Activated CD8-positive, alpha-beta T cell treated with anti-CD3 and anti-CD28 coated beads for 36 hours (primary cell): Measurements from ENCODE around the gene SFT2D3. TPM values are rescaled to one million over a fixed set of nuclear protein-coding genes. Genes with fewer than 3 reads are reported as not detected.
A peak's percentile ranks its signal among the peaks of the same experiment; 100 is the strongest.

Experiments used
- ATAC-seq: fragments of 200-7000 bp; cut with Tn5 transposase; one replicate; pipeline ENCODE4 v1.10.0; 2021; ENCODE audit warnings: mild to moderate bottlenecking, moderate library complexity
- CTCF ChIA-PET: fragments of 350-600 bp; sonication (Branson Sonifier 250); formaldehyde crosslinking; loops from one replicate; lab custom pipeline; 2021; ENCODE audit warnings: antibody characterized with exemption; lab: Charles Lee
- POLR2A ChIA-PET: fragments of 350-600 bp; sonication (Branson Sonifier 250); formaldehyde crosslinking; loops from one replicate; lab custom pipeline; 2021; ENCODE audit warnings: antibody characterized with exemption; lab: Charles Lee
- DNase-seq: peaks from one replicate; pipeline ENCODE4 v3.0.0-alpha.2; 2020
- H3K27ac Mint-ChIP-seq: one replicate; pipeline ENCODE4 v1.8.0; 2021; ENCODE audit warnings: mild to moderate bottlenecking, mixed read lengths
- H3K27me3 Mint-ChIP-seq: one replicate; pipeline ENCODE4 v1.8.0; 2021; ENCODE audit warnings: mixed read lengths
- H3K36me3 Mint-ChIP-seq: one replicate; pipeline ENCODE4 v1.8.0; 2021; ENCODE audit warnings: low read depth, mixed read lengths
- H3K4me1 Mint-ChIP-seq: one replicate; pipeline ENCODE4 v1.8.0; 2021; ENCODE audit warnings: low read depth, mixed read lengths
- H3K4me3 Mint-ChIP-seq: one replicate; pipeline ENCODE4 v1.8.0; 2021; ENCODE audit warnings: mild to moderate bottlenecking, moderate library complexity, mixed read lengths
- H3K9me3 Mint-ChIP-seq: one replicate; pipeline ENCODE4 v1.8.0; 2021; ENCODE audit warnings: mixed read lengths
- CTCF ChIP-seq: fragments of 200-600 bp; IDR thresholded peaks from one replicate; pipeline ENCODE4 v1.8.0; 2022; ENCODE audit warnings: antibody characterized with exemption, mild to moderate bottlenecking
- intact Hi-C: fragments of 100-400 bp; cut with micrococcal nuclease; formaldehyde crosslinking; loops from one replicate; pipeline ENCODE4 v1.10.0; 2022
- total RNA-seq, 2 experiments: library from RNA; stranded (reverse); gene quantifications; one replicate each; pipeline ENCODE4 v1.2.3, GENCODE V29; 2021

SFT2D3 gene
- total RNA-seq, 2 experiments from 2014 or later: 3.9 to 4.4 TPM

- peak overlapping the region; percentile 93 for H3K27ac Mint-ChIP-seq
- ChIA-PET CTCF (interaction anchor here (0.9 to 2.6 kb wide), 5 partner anchors 9 to 111 kb away, joined by 3 to 12 read pairs (median 5); no protein-coding TSS in a partner anchor), POLR2A (interaction anchor here (0.7 to 1.7 kb wide), 11 partner anchors 12 to 186 kb away, joined by 3 to 9 read pairs (median 3); partner anchors contain the start of gene WDR33)
- H3K4me3 Mint-ChIP-seq: peak overlapping the region; percentile 88
- peak; percentile 83 for DNase-seq
- H3K4me1 Mint-ChIP-seq: peaks cover 34% of the 10 kb centered on the region
- H3K9me3 Mint-ChIP-seq: no peaks in the 10 kb centered on the region
- H3K36me3 Mint-ChIP-seq: peaks cover 42% of the 10 kb centered on the region
- intact Hi-C loops: no loop called here
- peak; percentile 79 for ATAC-seq
- TF ChIP-seq CTCF: peak; percentile 29
- no peaks in the 10 kb centered on the region for H3K27me3 Mint-ChIP-seq
Measured at GRCh38 chr2:127701651-127702394, 526 bp downstream of the SFT2D3 start.

GRCh38 chr2:127702395-127703009, 1.2 kb downstream of the SFT2D3 start:
- POLR2A ChIA-PET: interaction anchor here (0.7 to 1.7 kb wide), 12 partner anchors 9 to 176 kb away, joined by 3 to 9 read pairs (median 4); partner anchors contain the start of genes IWS1 and WDR33
- H3K4me1 Mint-ChIP-seq: peaks cover 34% of the 10 kb centered on the region

GRCh38 chr2:127703282-127703681, 2.0 kb downstream of the SFT2D3 start:
- Mint-ChIP-seq H3K4me3 (peak overlapping the region; percentile 88), H3K36me3 (peaks cover 49% of the 10 kb centered on the region), H3K4me1 (peaks cover 34% of the 10 kb centered on the region), H3K27ac (peak overlapping the region; percentile 27), H3K9me3 (no peaks in the 10 kb centered on the region), H3K27me3 (no peaks in the 10 kb centered on the region)
- no peak for ATAC-seq
- ChIA-PET CTCF (interaction anchor here (0.6 to 2.6 kb wide), 5 partner anchors 8 to 456 kb away, joined by 3 to 10 read pairs (median 5); no protein-coding TSS in a partner anchor), POLR2A (interaction anchor here (0.9 to 1.2 kb wide), 3 partner anchors 9 to 177 kb away, joined by 3 to 4 read pairs (median 3); partner anchors contain the start of gene IWS1)
- intact Hi-C loops: no loop called here
- TF ChIP-seq CTCF: no peak
- no peak for DNase-seq

More at GRCh38 chr2:127702395-127703009, 1.2 kb downstream of the SFT2D3 start:
- Mint-ChIP-seq H3K27me3 (no peaks in the 10 kb centered on the region), H3K36me3 (peaks cover 44% of the 10 kb centered on the region), H3K9me3 (no peaks in the 10 kb centered on the region), H3K27ac (peak overlapping the region; percentile 93), H3K4me3 (peak overlapping the region; percentile 88)
- TF ChIP-seq CTCF: no peak
- intact Hi-C loops: no loop called here
- ATAC-seq (no peak), DNase-seq (no peak)
- CTCF ChIA-PET: interaction anchor here (0.9 to 2.6 kb wide), 6 partner anchors 9 to 111 kb away, joined by 3 to 12 read pairs (median 4); no protein-coding TSS in a partner anchor

GRCh38 chr2:127704641-127705390, 3.5 kb downstream of the SFT2D3 start:
- peak overlapping the region; percentile 26 for H3K4me3 Mint-ChIP-seq
- ChIA-PET CTCF (interaction anchor here (0.8 to 2.6 kb wide), 6 partner anchors 9 to 114 kb away, joined by 3 to 10 read pairs (median 4); no protein-coding TSS in a partner anchor), POLR2A (interaction anchor here (1.5 kb wide), 1 partner anchor 10 kb away, joined by 4 read pairs; no protein-coding TSS in a partner anchor)
- no peak for TF ChIP-seq CTCF
- peak overlapping the region; percentile 39 for H3K27ac Mint-ChIP-seq
- peaks cover 54% of the 10 kb centered on the region for H3K36me3 Mint-ChIP-seq
- intact Hi-C loops: no loop called here
- no peaks in the 10 kb centered on the region for H3K9me3 Mint-ChIP-seq
- H3K27me3 Mint-ChIP-seq: no peaks in the 10 kb centered on the region
- ATAC-seq: no peak
- peaks cover 34% of the 10 kb centered on the region for H3K4me1 Mint-ChIP-seq
- no peak for DNase-seq
